Fibroblast of lung (primary cell): Measurements from ENCODE around the gene CPNE8. TPM values are rescaled to one million over a fixed set of nuclear protein-coding genes. Genes with fewer than 3 reads are reported as not detected.

ENCODE experiments used
- DNase-seq, 2 donors: peaks; one replicate each; pipeline versions ENCODE4 v3.0.0 to v3.0.0-alpha.2; 2010; ENCODE audit warnings: low read depth in 2 of 2
- H2AFZ ChIP-seq: 2 replicates; pipeline ENCODE4 v1.5.1; 2012; ENCODE audit warnings: low read length, control low read depth, inconsistent platforms
- H3K27ac ChIP-seq: 2 replicates; pipeline ENCODE4 v1.5.1; 2011; ENCODE audit warnings: low read length, control low read depth; ENCODE audit not compliant: insufficient read depth
- H3K27me3 ChIP-seq: 2 replicates; pipeline ENCODE4 v1.5.1; 2011; ENCODE audit warnings: mild to moderate bottlenecking, low read length; ENCODE audit not compliant: control insufficient read depth, insufficient read depth
- H3K36me3 ChIP-seq: 2 replicates; pipeline ENCODE4 v1.5.1; 2011; ENCODE audit warnings: low read length; ENCODE audit not compliant: control insufficient read depth, insufficient read depth
- H3K4me1 ChIP-seq: 2 replicates; pipeline ENCODE4 v1.5.1; 2011; ENCODE audit warnings: low read length; ENCODE audit not compliant: control insufficient read depth, insufficient read depth; ENCODE audit errors: extremely low read depth
- H3K4me2 ChIP-seq: 2 replicates; pipeline ENCODE4 v1.5.1; 2011; ENCODE audit warnings: low read length, control low read depth; ENCODE audit not compliant: insufficient read depth; ENCODE audit errors: extremely low read depth
- H3K4me3 ChIP-seq, 4 experiments: fragments of 200-600 bp in 1 of 4; sonication (generic) in 1 of 4; replicated peaks in 1 of 4; 2 replicates each; pipeline ENCODE4 v1.5.1; 2011 to 2016; ENCODE audit warnings: low read length in 4 of 4, low read depth in 3 of 4, mild to moderate bottlenecking in 3 of 4, control low read depth in 2 of 4, inconsistent platforms in 1 of 4, mixed read lengths in 1 of 4; ENCODE audit not compliant: insufficient read depth in 1 of 4; ENCODE audit errors: control extremely low read depth in 1 of 4
- H3K79me2 ChIP-seq: 2 replicates; pipeline ENCODE4 v1.5.1; 2012; ENCODE audit warnings: mild to moderate bottlenecking, low read length, inconsistent platforms; ENCODE audit not compliant: control insufficient read depth, insufficient read depth
- H3K9ac ChIP-seq: 2 replicates; pipeline ENCODE4 v1.5.1; 2011; ENCODE audit warnings: mild to moderate bottlenecking, low read length, control low read depth; ENCODE audit not compliant: insufficient read depth
- H3K9me3 ChIP-seq: 2 replicates; pipeline ENCODE4 v1.5.1; 2012; ENCODE audit warnings: low read depth, low read length; ENCODE audit not compliant: control insufficient read depth, insufficient read depth
- H4K20me1 ChIP-seq: 2 replicates; pipeline ENCODE4 v1.5.1; 2011; ENCODE audit warnings: low read length; ENCODE audit not compliant: control insufficient read depth, insufficient read depth; ENCODE audit errors: extremely low read depth
- EZH2 ChIP-seq: IDR thresholded peaks from 2 replicates; pipeline ENCODE4 v1.5.1; 2012; ENCODE audit warnings: low read length, control low read depth, mild to moderate bottlenecking; ENCODE audit errors: missing control alignments
- polyA plus RNA-seq, 2 donors: library from polyadenylated mRNA; depleted of rRNA in 1 of 2; stranded (reverse) in 1 of 2; unstranded in 1 of 2; fragments of >200 nt; gene quantifications; 2 replicates each; pipeline ENCODE4 v1.2.1, GENCODE V29; 2011 to 2012; ENCODE audit warnings: missing spikeins in 1 of 2
- total RNA-seq: library from RNA; depleted of rRNA; stranded (reverse); fragments of >200 nt; gene quantifications from 2 replicates; pipeline ENCODE4 v1.2.1, GENCODE V29; 2014
- TF ChIP-seq, protein P1 (sequence below), 2 donors: IDR thresholded peaks in 1 of 2; conservative IDR thresholded peaks in 1 of 2; 1 replicate in 1 of 2; 2 replicates in 1 of 2; pipeline ENCODE4 v1.5.1; 2011 to 2012; ENCODE audit warnings: low read length in 2 of 2, control low read depth in 1 of 2, inconsistent platforms in 1 of 2, low read depth in 1 of 2, mild to moderate bottlenecking in 1 of 2

CPNE8 gene
- total and polyA plus RNA-seq, 2 donors (not counting 1 experiment from before 2014, with no cell fraction given): 9.8 to 13.4 TPM

DNA sequence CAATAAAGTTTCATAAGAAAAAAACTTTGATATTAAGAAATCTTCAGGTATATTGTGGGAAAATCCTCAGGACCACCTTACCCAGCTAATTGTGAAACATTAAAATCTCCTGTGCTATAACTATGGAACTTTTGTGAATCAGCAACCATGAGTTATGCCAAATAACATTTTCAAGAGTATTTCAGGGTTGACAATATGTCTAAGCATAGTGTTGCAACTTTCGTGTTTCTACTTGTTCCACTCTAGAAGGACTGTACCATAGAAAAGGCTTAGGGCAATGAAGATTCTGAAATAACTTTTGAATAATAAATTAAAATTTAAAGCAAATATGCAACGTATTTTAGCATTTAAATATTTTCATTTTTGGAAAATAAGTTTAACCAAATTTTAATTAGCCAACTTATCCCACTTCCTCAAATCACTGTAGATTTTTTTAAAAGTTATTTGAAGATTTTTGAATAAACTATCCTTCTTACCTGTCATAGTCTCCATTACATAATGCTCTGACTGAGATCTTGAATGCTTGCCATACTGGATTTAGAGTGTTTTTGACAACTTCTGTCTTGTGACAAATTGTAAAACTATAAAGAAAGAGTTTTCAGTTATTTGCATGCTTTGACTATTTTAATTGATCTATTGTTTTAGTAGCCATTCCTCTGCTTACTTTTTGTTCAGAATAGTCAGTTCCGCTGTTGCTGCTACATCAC, 143.6 kb downstream of the CPNE8 start:
- Histone ChIP-seq H3K4me2 (no peak overlapping the region), H3K4me1 (no peaks in the 10 kb centered on the region), H3K9ac (no peak overlapping the region), H2AFZ (no peak overlapping the region), H3K36me3 (no peaks in the 10 kb centered on the region), H3K9me3 (no peaks in the 10 kb centered on the region), H4K20me1 (no peaks in the 10 kb centered on the region), H3K27me3 (no peaks in the 10 kb centered on the region), H3K4me3 (no peak overlapping the region), H3K27ac (no peak overlapping the region), H3K79me2 (no peaks in the 10 kb centered on the region)
- no peak for DNase-seq
- TF ChIP-seq, protein P1, sequence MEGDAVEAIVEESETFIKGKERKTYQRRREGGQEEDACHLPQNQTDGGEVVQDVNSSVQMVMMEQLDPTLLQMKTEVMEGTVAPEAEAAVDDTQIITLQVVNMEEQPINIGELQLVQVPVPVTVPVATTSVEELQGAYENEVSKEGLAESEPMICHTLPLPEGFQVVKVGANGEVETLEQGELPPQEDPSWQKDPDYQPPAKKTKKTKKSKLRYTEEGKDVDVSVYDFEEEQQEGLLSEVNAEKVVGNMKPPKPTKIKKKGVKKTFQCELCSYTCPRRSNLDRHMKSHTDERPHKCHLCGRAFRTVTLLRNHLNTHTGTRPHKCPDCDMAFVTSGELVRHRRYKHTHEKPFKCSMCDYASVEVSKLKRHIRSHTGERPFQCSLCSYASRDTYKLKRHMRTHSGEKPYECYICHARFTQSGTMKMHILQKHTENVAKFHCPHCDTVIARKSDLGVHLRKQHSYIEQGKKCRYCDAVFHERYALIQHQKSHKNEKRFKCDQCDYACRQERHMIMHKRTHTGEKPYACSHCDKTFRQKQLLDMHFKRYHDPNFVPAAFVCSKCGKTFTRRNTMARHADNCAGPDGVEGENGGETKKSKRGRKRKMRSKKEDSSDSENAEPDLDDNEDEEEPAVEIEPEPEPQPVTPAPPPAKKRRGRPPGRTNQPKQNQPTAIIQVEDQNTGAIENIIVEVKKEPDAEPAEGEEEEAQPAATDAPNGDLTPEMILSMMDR (conservative IDR thresholded peaks at IDR 0.05 in 1 of 2, IDR thresholded peaks at IDR 0.05 in 1 of 2; ENCODE audit: low read depth in 1 of 2, low read length in 2 of 2): no peak
- no peak for TF ChIP-seq EZH2

DNA sequence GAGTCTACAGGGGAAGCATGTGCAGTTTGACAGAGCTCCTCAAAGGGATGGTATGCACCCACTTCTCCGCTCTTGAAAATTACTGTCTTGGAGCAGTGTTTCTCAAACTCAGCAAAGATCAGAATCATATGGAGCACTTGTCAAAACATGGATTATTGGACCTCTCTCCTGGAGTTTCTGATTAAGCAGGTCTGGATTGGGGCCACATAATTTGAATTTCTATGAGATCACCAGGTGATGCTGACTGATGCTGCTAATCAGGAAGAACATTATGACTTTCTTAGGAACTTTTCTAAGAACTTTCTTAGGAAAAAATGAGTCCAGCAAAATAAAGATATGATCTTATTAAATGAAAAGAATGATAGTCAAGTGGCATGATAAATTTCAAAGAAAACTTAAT, 144.3 kb downstream of the CPNE8 start:
- no peak overlapping the region for H2AFZ ChIP-seq
- no peak overlapping the region for H3K4me2 ChIP-seq
- H3K9ac ChIP-seq: no peak overlapping the region
- H3K4me1 ChIP-seq: no peaks in the 10 kb centered on the region
- no peak overlapping the region for H3K4me3 ChIP-seq
- no peaks in the 10 kb centered on the region for H3K36me3 ChIP-seq
- H3K27me3 ChIP-seq: no peaks in the 10 kb centered on the region
- no peak overlapping the region for H3K27ac ChIP-seq
- no peaks in the 10 kb centered on the region for H4K20me1 ChIP-seq
- no peaks in the 10 kb centered on the region for H3K9me3 ChIP-seq
- DNase-seq: no peak
- TF ChIP-seq, protein P1 (conservative IDR thresholded peaks at IDR 0.05 in 1 of 2, IDR thresholded peaks at IDR 0.05 in 1 of 2; ENCODE audit: low read depth in 1 of 2, low read length in 2 of 2): no peak
- TF ChIP-seq EZH2: no peak
- no peaks in the 10 kb centered on the region for H3K79me2 ChIP-seq

DNA sequence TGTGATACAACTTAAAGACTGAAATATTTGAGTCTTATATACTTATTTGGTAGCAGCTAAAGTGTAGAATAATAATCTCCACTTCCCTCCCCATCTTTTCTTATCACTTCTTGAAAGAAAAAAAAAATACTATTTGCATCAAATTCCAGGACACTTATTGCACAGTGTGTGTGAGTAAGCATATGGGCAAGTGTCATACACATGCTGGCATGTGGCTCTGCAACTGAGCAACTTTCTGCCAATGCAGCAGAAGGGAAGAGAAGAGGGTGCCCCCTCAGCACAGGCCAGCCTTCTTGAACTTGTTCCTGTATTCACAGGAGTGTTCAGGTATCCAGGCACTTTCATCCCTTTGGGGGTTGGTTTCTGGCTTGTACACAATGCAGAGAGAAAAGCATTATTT, 145.8 kb downstream of the CPNE8 start:
- no peaks in the 10 kb centered on the region for H4K20me1 ChIP-seq
- no peaks in the 10 kb centered on the region for H3K9me3 ChIP-seq
- H3K4me2 ChIP-seq: no peak overlapping the region
- no peak overlapping the region for H2AFZ ChIP-seq
- no peaks in the 10 kb centered on the region for H3K36me3 ChIP-seq
- no peak for DNase-seq
- H3K4me3 ChIP-seq: no peak overlapping the region
- H3K4me1 ChIP-seq: no peaks in the 10 kb centered on the region
- no peaks in the 10 kb centered on the region for H3K27me3 ChIP-seq
- no peak for TF ChIP-seq EZH2
- TF ChIP-seq, protein P1 (conservative IDR thresholded peaks at IDR 0.05 in 1 of 2, IDR thresholded peaks at IDR 0.05 in 1 of 2; ENCODE audit: low read depth in 1 of 2, low read length in 2 of 2): no peak
- H3K9ac ChIP-seq: no peak overlapping the region
- H3K27ac ChIP-seq: no peak overlapping the region
- no peaks in the 10 kb centered on the region for H3K79me2 ChIP-seq
